ENCODE results near the gene FSIP1.

DNA sequence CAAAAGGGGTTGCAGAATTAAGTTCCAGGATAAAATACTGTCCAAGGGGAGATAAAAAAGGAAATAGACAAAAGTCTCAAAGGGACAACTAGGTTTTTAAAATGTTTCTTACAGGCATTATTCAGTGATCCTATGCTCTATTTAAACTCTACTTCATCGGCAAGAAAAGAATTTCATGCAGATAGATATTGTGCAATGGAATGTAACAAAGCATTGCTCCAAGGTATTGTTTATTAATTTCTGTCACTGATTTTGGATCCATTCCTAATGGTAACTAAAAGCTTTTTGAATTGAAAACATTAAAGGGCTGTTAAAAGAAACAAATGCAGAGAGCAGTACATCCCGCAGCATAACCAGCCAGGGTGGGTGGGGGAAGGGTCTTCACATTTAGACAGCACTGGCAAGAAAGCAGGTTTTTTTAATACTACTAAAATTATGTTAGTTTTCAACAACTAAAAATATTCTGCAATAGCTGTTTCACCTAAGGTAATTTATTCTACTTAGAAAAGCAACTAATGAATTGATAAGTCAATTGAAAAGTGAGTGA is 118.9 kb downstream of the FSIP1 start:
- TF ChIP-seq, protein P1, sequence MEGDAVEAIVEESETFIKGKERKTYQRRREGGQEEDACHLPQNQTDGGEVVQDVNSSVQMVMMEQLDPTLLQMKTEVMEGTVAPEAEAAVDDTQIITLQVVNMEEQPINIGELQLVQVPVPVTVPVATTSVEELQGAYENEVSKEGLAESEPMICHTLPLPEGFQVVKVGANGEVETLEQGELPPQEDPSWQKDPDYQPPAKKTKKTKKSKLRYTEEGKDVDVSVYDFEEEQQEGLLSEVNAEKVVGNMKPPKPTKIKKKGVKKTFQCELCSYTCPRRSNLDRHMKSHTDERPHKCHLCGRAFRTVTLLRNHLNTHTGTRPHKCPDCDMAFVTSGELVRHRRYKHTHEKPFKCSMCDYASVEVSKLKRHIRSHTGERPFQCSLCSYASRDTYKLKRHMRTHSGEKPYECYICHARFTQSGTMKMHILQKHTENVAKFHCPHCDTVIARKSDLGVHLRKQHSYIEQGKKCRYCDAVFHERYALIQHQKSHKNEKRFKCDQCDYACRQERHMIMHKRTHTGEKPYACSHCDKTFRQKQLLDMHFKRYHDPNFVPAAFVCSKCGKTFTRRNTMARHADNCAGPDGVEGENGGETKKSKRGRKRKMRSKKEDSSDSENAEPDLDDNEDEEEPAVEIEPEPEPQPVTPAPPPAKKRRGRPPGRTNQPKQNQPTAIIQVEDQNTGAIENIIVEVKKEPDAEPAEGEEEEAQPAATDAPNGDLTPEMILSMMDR (IDR thresholded peaks at IDR 0.05) = no peak
- TF ChIP-seq POLR2A (IDR thresholded peaks at IDR 0.05) = no peak
- no peak for TF ChIP-seq EP300 (IDR thresholded peaks at IDR 0.05)

All from tibial nerve (tissue), 4 donors.